ENCODE measurements around the gene KCNQ4.
A peak's percentile ranks its signal among the peaks of the same experiment; 100 is the strongest.

The KCNQ4 gene

GRCh38 chr1:40795811-40796586 lies 12.4 kb downstream of the KCNQ4 start:
- DNase-seq (ENCODE audit: low read depth): no peak

DNA sequence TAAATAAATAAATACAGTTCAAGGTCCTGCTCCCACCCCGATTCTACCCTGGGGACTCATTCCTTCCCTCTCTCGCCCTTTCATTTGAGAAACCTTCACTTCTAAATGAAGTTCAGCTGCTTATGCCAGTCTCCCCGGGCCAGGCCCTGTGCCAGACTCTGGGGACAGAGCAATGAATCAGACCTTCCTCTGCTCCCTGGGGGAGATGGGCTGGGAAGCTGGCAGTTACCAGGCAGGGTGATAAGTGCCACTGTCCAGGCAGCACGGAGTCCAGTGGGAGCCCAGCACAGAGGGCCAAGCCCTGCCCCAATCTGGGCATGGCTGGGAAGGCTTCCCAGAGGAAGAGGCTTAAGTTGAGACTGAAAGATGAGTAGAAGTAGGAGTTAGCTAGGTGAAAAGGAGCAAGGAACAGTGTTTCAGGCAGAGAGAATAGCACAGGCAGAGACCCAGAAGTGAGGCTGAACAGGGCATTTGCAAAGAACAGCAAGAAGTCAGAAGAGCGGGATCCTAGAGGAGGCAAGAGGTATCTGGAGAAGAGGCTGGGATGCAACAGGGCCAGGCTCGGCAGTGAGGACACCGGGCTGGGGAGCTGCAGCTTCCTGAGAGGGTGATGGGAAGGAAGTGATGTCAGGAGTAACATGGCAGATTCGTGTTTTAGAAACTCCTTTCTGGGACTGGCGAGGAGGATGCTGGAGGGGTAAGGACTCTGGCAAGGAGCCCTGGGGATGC lies 13.5 kb downstream of the KCNQ4 start:
- no peak for DNase-seq (ENCODE audit: low read depth)

DNA sequence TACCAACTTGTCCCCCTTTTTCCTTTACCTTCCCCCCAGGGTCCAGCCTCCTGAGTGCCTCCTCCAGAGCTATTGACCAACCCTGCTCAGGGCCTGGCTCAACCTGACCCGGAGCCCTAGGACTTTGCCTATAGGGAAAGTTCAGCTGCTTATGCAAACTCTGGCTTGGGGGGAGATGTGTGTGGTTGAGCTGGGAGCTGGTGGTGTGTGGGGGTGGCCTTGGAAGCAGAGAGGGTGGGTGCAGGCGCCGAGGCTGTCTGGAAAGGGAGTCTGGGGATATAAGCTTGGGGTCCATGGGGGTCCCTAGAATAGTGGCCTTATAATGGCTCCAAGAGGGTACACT lies 14.1 kb downstream of the KCNQ4 start:
- DNase-seq (ENCODE audit: low read depth): no peak

- no peak for DNase-seq (ENCODE audit: low read depth)
These were observed 15.0 kb downstream of the KCNQ4 start for GRCh38 chr1:40798366-40799281.

DNA sequence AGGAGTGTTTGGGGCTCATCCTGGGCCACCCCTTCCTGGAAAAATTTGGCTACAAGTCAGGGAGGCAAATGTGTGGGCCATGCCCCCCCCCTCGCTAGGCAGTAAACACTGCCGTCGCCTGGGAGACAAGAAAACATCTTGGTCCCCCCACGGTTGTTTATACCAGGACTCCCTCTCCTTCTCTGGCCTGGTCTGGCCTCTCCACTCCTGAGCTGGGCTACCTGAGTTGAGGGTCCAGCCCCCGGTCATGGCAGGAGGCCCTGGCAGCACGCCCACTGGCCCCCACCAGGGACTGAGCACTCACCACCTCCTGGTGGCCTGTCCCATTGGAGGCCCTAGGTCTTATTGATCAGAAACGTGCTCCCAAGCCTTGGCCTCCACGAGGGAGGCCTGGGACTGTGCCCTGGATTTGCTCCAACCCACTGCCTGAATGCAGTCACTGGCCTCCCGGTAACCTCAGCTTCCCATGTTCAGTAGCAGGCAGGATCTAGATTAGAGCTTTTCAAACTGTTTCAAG lies 15.8 kb downstream of the KCNQ4 start:
- no peak for DNase-seq (ENCODE audit: low read depth)

DNA sequence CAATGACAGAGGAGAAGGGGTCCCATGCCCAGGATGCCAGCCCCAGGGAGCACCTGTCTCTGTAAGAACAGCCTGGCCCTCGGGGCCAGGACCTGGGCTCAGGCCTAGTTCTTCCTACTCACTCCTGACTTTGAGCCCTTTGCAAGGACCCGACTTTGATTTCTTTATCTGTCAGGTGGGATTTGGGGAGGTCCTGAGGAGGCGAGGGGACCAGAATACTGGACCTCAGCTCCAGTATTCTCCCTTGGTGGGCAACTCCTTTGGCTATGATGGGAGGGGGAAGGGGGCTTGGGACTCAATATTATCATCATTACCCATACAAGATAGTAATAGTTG lies 18.1 kb downstream of the KCNQ4 start:
- DNase-seq (ENCODE audit: low read depth): no peak

GRCh38 chr1:40802078-40802741 lies 18.6 kb downstream of the KCNQ4 start:
- DNase-seq (ENCODE audit: low read depth): peak; percentile 64

GRCh38 chr1:40802742-40803113 lies 19.1 kb downstream of the KCNQ4 start:
- no peak for DNase-seq (ENCODE audit: low read depth)

DNA sequence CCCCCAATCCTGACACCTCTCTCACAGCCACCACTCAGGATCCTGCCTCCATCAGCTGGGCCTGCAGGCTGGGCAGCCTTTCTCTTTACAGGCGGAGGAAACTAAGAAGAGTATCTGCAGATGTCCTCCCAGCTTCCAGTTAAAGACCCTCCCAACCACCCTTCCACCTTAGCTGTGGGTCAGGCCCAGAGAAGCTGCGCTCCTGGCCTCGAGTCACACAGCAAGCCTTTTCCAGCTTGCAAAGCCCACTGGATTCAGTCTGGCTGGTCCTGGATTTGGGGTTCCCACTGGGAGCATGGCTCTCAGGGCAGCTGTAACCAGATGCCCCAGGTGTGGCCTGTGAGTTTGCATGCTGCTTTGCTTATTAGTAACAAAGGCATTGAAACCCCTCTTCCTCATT lies 19.9 kb downstream of the KCNQ4 start:
- DNase-seq (ENCODE audit: low read depth): no peak

GRCh38 chr1:40803902-40804301 lies 20.3 kb downstream of the KCNQ4 start:
- no peak for DNase-seq (ENCODE audit: low read depth)

DNA sequence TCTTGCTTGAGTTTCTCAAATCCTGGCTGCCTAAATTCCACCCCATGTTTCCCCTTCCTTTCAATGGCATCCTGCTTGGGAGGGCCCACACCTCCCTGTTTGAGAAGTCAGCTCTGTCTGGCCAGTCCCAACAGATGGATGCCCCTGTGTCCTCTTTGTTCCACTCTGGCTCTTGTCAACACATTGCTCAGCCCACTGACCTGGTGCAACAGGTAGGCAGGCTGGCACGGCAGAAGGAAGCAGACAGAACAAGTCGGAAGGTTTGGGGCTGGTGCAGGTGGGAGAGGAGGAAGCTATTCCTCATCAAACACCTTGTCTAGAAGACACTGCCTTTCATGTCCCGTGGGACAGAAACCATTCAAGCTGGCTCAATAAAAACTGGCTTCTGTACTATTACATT lies 22.7 kb downstream of the KCNQ4 start:
- DNase-seq (ENCODE audit: low read depth): no peak

- no peak for DNase-seq (ENCODE audit: low read depth)
These were observed 23.4 kb downstream of the KCNQ4 start for GRCh38 chr1:40806731-40807695.

DNA sequence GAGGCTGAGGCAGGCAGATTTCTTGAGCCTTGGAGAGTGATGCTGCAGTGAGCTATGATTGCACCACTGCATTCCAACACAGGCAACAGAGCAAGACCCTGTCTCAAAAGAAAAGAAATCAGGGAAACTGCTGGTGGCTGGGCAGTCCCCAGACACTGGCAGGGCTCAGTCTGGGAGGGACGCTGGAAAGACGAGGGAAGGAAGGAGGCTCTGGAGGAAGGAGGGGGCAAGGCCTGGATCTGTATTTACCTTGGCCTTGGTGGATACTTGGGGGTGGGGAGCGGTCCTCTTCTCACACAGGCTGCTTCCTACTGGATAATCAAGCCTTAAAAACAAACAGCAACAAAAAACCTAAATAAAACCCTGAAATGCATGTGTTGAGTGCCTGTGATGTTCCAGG lies 24.4 kb downstream of the KCNQ4 start:
- DNase-seq (ENCODE audit: low read depth): no peak

GRCh38 chr1:40808444-40808843 lies 24.9 kb downstream of the KCNQ4 start:
- no peak for DNase-seq (ENCODE audit: low read depth)

- DNase-seq (ENCODE audit: low read depth): no peak
These were observed 25.3 kb downstream of the KCNQ4 start for GRCh38 chr1:40808909-40809308.

DNA sequence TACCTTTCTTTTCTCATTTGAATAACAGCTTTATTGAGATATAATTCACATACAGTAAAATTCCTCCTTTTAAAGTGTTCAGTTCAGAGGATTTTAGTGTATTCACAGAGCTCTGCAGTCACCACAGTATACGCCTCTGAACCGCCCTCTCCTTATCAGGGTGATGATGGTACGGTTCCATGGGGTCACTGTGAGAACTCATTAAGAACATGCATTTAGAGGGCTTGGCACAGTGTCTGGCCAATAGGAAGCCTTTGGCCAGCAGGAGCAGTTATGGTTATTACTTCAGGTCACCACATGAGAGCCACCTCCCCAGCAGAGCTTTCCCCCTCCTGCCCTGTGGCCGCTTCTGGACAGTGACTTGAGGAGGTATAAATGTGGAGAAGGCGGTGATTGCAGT lies 27.3 kb downstream of the KCNQ4 start:
- no peak for DNase-seq (ENCODE audit: low read depth)

DNA sequence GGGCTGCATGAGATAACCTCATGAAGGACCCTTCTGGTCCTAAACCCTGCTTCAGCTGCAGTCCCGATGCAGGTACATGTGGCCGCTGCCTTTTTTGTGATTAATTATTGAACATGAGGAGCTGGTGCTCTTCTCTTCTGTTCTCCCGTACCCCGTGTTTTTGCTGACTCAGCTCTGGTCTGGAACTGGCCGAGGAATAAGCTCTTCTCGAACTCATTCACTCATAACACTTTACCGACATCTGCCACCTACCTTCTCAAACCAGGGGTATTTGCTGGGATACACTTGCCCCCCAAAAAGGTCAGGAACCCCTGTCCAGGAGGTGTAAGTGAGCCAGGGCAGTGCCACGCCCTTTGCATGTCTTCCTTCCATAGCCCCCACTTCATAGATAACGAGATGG lies 31.8 kb downstream of the KCNQ4 start:
- DNase-seq (ENCODE audit: low read depth): no peak

GRCh38 chr1:40817791-40818263 lies 34.2 kb downstream of the KCNQ4 start:
- no peak for DNase-seq (ENCODE audit: low read depth)

- peak; percentile 53 for DNase-seq (ENCODE audit: low read depth)
These were observed 34.8 kb downstream of the KCNQ4 start for GRCh38 chr1:40818264-40818961.

GRCh38 chr1:40819101-40819500 lies 35.5 kb downstream of the KCNQ4 start:
- DNase-seq (ENCODE audit: low read depth): no peak
